MM.1S (cell line): ENCODE measurements around the gene TFDP2.

Experiments
- DNase-seq: peaks from one replicate; pipeline ENCODE4 v3.0.0-alpha.2; 2015
- H2AFZ ChIP-seq: fragments of 300-600 bp; sonication (generic); 2 replicates; pipeline ENCODE4 v1.6.0; 2016; ENCODE audit warnings: antibody characterized with exemption, low read length
- H3F3A ChIP-seq: fragments of 300-600 bp; sonication (generic); 2 replicates; pipeline ENCODE4 v1.6.1; 2016; ENCODE audit warnings: mild to moderate bottlenecking, antibody characterized with exemption, low read length, moderate library complexity, mixed read lengths; ENCODE audit not compliant: insufficient read depth
- H3K27ac ChIP-seq: fragments of 300-600 bp; sonication (generic); 2 replicates; pipeline ENCODE4 v1.5.1; 2016; ENCODE audit warnings: mild to moderate bottlenecking, low read length
- H3K27me3 ChIP-seq: fragments of 300-600 bp; sonication (generic); replicated peaks from 2 replicates; pipeline ENCODE4 v1.6.0; 2016; ENCODE audit warnings: low read length; ENCODE audit not compliant: insufficient read depth
- H3K36me3 ChIP-seq: fragments of 300-600 bp; sonication (generic); replicated peaks from 2 replicates; pipeline ENCODE4 v1.6.1; 2016; ENCODE audit warnings: mild to moderate bottlenecking, low read length, mixed read lengths; ENCODE audit not compliant: insufficient read depth
- H3K4me1 ChIP-seq: fragments of 300-600 bp; sonication (generic); 2 replicates; pipeline ENCODE4 v1.6.1; 2016; ENCODE audit warnings: low read length, mixed read lengths
- H3K4me2 ChIP-seq: fragments of 300-600 bp; sonication (generic); 2 replicates; pipeline ENCODE4 v1.6.0; 2016; ENCODE audit warnings: low read depth, low read length
- H3K4me3 ChIP-seq: fragments of 300-600 bp; sonication (generic); 2 replicates; pipeline ENCODE4 v1.5.1; 2016; ENCODE audit warnings: low read length, mixed read lengths
- H3K79me2 ChIP-seq: fragments of 300-600 bp; sonication (generic); 2 replicates; pipeline ENCODE4 v1.6.1; 2016; ENCODE audit warnings: mixed run types, low read length, mixed read lengths
- H3K9ac ChIP-seq: fragments of 300-600 bp; sonication (generic); 2 replicates; pipeline ENCODE4 v1.6.1; 2016; ENCODE audit warnings: low read length, mixed read lengths
- H3K9me2 ChIP-seq: fragments of 300-600 bp; sonication (generic); replicated peaks from 2 replicates; pipeline ENCODE4 v1.6.1; 2016; ENCODE audit warnings: mild to moderate bottlenecking, low read length, mixed read lengths; ENCODE audit not compliant: insufficient read depth
- H3K9me3 ChIP-seq: fragments of 300-600 bp; sonication (generic); replicated peaks from 2 replicates; pipeline ENCODE4 v1.6.1; 2016; ENCODE audit warnings: mild to moderate bottlenecking, low read length, mixed read lengths; ENCODE audit not compliant: insufficient read depth
- H4K20me1 ChIP-seq: fragments of 300-600 bp; sonication (generic); 2 replicates; pipeline ENCODE4 v1.6.1; 2016; ENCODE audit warnings: mild to moderate bottlenecking, low read length, moderate library complexity, mixed read lengths; ENCODE audit not compliant: insufficient read depth
- CTCF ChIP-seq: fragments of 300-600 bp; sonication (generic); IDR thresholded peaks from 2 replicates; pipeline ENCODE4 v1.5.1; 2016; ENCODE audit warnings: antibody characterized with exemption, low read length, mixed read lengths
- EZH2 ChIP-seq: fragments of 300-600 bp; sonication (generic); optimal IDR thresholded peaks from 2 replicates; pipeline ENCODE3; 2017; ENCODE audit warnings: low read depth, mild to moderate bottlenecking, antibody characterized with exemption, low read length, mixed read lengths
- EZH2phosphoT487 ChIP-seq: fragments of 300-600 bp; sonication (generic); IDR thresholded peaks from 2 replicates; pipeline ENCODE4 v1.6.1; 2018; ENCODE audit warnings: antibody characterized with exemption, low read length

TFDP2 gene

GRCh38 chr3:142047021-142047369 lies 102.3 kb downstream of the TFDP2 start:
- Histone ChIP-seq H3K4me1 (no peaks in the 10 kb centered on the region), H2AFZ (no peak overlapping the region), H3K4me2 (no peak overlapping the region), H3K9me2 (no peaks in the 10 kb centered on the region), H3K27ac (no peak overlapping the region), H3K9me3 (no peaks in the 10 kb centered on the region), H3F3A (no peaks in the 10 kb centered on the region), H3K4me3 (no peak overlapping the region), H4K20me1 (no peaks in the 10 kb centered on the region), H3K9ac (no peak overlapping the region), H3K79me2 (no peaks in the 10 kb centered on the region), H3K27me3 (no peaks in the 10 kb centered on the region), H3K36me3 (no peaks in the 10 kb centered on the region)
- TF ChIP-seq EZH2phosphoT487 (no peak), CTCF (no peak), EZH2 (no peak)
- no peak for DNase-seq

GRCh38 chr3:142046320-142047020 lies 102.9 kb downstream of the TFDP2 start:
- H3K9ac ChIP-seq, result no peak overlapping the region
- no peak overlapping the region for H2AFZ ChIP-seq
- no peak overlapping the region for H3K4me2 ChIP-seq
- H4K20me1 ChIP-seq, result no peaks in the 10 kb centered on the region
- no peak for DNase-seq
- no peak overlapping the region for H3K4me3 ChIP-seq
- no peaks in the 10 kb centered on the region for H3F3A ChIP-seq
- H3K79me2 ChIP-seq, result no peaks in the 10 kb centered on the region
- no peaks in the 10 kb centered on the region for H3K36me3 ChIP-seq
- no peaks in the 10 kb centered on the region for H3K27me3 ChIP-seq
- H3K9me2 ChIP-seq, result no peaks in the 10 kb centered on the region
- TF ChIP-seq EZH2 (no peak), EZH2phosphoT487 (no peak), CTCF (no peak)
- H3K9me3 ChIP-seq, result no peaks in the 10 kb centered on the region
- H3K4me1 ChIP-seq, result no peaks in the 10 kb centered on the region
- no peak overlapping the region for H3K27ac ChIP-seq

- DNase-seq, result no peak
- Histone ChIP-seq H3K9me3 (no peaks in the 10 kb centered on the region), H3K9me2 (no peaks in the 10 kb centered on the region), H3K27me3 (no peaks in the 10 kb centered on the region), H3K79me2 (no peaks in the 10 kb centered on the region), H3K36me3 (no peaks in the 10 kb centered on the region), H3K9ac (no peak overlapping the region), H2AFZ (no peak overlapping the region), H3K27ac (no peak overlapping the region), H3K4me3 (no peak overlapping the region), H3K4me2 (no peak overlapping the region), H4K20me1 (no peaks in the 10 kb centered on the region), H3F3A (no peaks in the 10 kb centered on the region), H3K4me1 (no peaks in the 10 kb centered on the region)
- TF ChIP-seq EZH2 (no peak), EZH2phosphoT487 (no peak), CTCF (no peak)
Measured at GRCh38 chr3:142040941-142041491, 108.3 kb downstream of the TFDP2 start.
